Gastroesophageal sphincter (tissue), 4 donors: Measurements from ENCODE around the gene HOXA10. TPM values are rescaled to one million over a fixed set of nuclear protein-coding genes. Genes with fewer than 3 reads are reported as not detected.

Experiments used
- ATAC-seq: fragments of 150-250 bp; one replicate; pipeline ENCODE4 v1.9.1; 2016; ENCODE audit warnings: mild to moderate bottlenecking, moderate library complexity
- H3K27ac ChIP-seq, 4 donors: fragments of 200-600 bp; sonication (generic) in 3 of 4; 1 replicate in 3 of 4; 2 replicates in 1 of 4; pipeline ENCODE4 v1.5.1; 2016 to 2019
- H3K27me3 ChIP-seq: fragments of 200-600 bp; sonication (generic); one replicate; pipeline ENCODE4 v1.5.1; 2019
- H3K36me3 ChIP-seq, 2 donors: fragments of 200-600 bp; sonication (generic); one replicate each; pipeline ENCODE4 v1.5.1; 2019; ENCODE audit warnings: control low read depth in 1 of 2
- H3K4me1 ChIP-seq, 3 donors: fragments of 200-600 bp; sonication (generic); 1 replicate in 2 of 3; 2 replicates in 1 of 3; pipeline ENCODE4 v1.5.1; 2016 to 2019; ENCODE audit warnings: control low read depth in 2 of 3
- H3K4me3 ChIP-seq, 2 donors: fragments of 200-600 bp; sonication (generic); one replicate each; pipeline ENCODE4 v1.5.1; 2019; ENCODE audit warnings: mild to moderate bottlenecking in 1 of 2, moderate library complexity in 1 of 2
- H3K9me3 ChIP-seq, 3 donors: fragments of 200-600 bp; sonication (generic); one replicate each; pipeline ENCODE4 v1.5.1; 2017 to 2019; ENCODE audit warnings: control low read depth in 2 of 3
- EP300 ChIP-seq: sonication (generic); formaldehyde crosslinking; IDR thresholded peaks from one replicate; pipeline ENCODE4 v1.6.1; 2017; ENCODE audit warnings: antibody characterized with exemption, mild to moderate bottlenecking
- POLR2A ChIP-seq, 2 donors: fragments of 450-650 bp; IDR thresholded peaks; one replicate each; pipeline ENCODE4 v1.6.1; 2017; ENCODE audit warnings: antibody characterized with exemption in 2 of 2, mild to moderate bottlenecking in 2 of 2, moderate library complexity in 1 of 2
- POLR2AphosphoS5 ChIP-seq: sonication (generic); formaldehyde crosslinking; IDR thresholded peaks from one replicate; pipeline ENCODE4 v1.6.1; 2017; ENCODE audit warnings: antibody characterized with exemption
- WGBS, 2 donors: methylation state at CpG; one replicate each; pipeline ENCODE4 v1.1.5; 2018; ENCODE audit warnings: low coverage in 1 of 2; 5-methylcytosine and 5-hydroxymethylcytosine counted together
- total RNA-seq, 4 donors: library from RNA; depleted of rRNA; stranded (reverse); fragments of >200 nt; gene quantifications; one replicate each; pipeline ENCODE4 v1.1.0, GENCODE V29; 2016
- TF ChIP-seq, protein P1 (sequence below), 4 experiments: fragments of 200-600 bp in 2 of 4; fragments of 450-650 bp in 2 of 4; sonication (generic) in 1 of 4; IDR thresholded peaks; one replicate each; pipeline ENCODE4 v1.5.1; 2017 to 2019; ENCODE audit warnings: antibody characterized with exemption in 4 of 4, mild to moderate bottlenecking in 2 of 4, moderate library complexity in 2 of 4

Gene HOXA10
- total RNA-seq, 4 donors from 2014 or later = 0.67 TPM; not detected in 3

DNA sequence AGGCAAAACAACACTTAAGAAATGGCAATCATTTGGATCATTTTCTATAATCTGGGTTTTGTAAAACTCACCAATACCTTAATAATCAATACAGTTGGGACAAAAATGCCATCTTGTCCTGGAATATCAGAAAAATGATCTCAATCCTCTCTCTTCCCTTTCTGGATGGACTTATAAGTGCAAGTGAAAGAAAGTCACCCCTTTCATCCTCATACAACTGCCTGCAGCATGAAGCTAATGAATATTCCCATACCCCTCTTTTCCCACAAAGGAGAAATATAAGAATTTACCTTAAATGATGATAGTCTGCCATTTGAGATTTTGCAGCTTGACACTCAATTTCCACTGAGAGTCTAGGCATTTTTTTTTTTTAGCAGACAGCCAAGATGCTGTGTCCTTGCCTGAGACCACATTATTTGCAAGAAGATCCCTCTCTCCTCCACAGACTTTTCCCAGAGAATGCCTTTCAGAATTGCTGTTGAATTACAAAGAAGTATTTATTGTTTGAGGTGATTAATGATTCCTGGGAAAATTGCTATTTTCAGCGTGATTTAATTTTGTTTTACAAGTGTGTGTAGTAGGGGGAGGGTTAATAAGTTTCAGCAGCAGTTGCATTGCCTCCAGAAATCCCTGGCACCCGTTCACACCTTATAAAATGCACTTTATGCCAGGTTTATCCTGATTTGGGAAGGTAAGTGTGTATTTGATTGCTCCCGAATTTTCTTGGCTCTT lies 47.4 kb downstream of the HOXA10 start:
- Histone ChIP-seq H3K9me3 (no peaks in the 10 kb centered on the region), H3K4me1 (peaks cover 8 to 79% (median 29%) of the 10 kb centered on the region in 3 donors), H3K36me3 (no peaks in the 10 kb centered on the region), H3K27ac (peak overlapping the region; percentile 92 to 99 (median 98)), H3K27me3 (no peaks in the 10 kb centered on the region), H3K4me3 (no peak overlapping the region)
- TF ChIP-seq EP300 (no peak), POLR2A (IDR thresholded peaks at IDR 0.05) (no peak), POLR2AphosphoS5 (no peak)
- TF ChIP-seq, protein P1, sequence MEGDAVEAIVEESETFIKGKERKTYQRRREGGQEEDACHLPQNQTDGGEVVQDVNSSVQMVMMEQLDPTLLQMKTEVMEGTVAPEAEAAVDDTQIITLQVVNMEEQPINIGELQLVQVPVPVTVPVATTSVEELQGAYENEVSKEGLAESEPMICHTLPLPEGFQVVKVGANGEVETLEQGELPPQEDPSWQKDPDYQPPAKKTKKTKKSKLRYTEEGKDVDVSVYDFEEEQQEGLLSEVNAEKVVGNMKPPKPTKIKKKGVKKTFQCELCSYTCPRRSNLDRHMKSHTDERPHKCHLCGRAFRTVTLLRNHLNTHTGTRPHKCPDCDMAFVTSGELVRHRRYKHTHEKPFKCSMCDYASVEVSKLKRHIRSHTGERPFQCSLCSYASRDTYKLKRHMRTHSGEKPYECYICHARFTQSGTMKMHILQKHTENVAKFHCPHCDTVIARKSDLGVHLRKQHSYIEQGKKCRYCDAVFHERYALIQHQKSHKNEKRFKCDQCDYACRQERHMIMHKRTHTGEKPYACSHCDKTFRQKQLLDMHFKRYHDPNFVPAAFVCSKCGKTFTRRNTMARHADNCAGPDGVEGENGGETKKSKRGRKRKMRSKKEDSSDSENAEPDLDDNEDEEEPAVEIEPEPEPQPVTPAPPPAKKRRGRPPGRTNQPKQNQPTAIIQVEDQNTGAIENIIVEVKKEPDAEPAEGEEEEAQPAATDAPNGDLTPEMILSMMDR (IDR thresholded peaks at IDR 0.05) = no peak
- no peak for ATAC-seq
- WGBS, 2 donors = 6 to 24% methylated on average over 3 of the region's 3 CpGs

DNA sequence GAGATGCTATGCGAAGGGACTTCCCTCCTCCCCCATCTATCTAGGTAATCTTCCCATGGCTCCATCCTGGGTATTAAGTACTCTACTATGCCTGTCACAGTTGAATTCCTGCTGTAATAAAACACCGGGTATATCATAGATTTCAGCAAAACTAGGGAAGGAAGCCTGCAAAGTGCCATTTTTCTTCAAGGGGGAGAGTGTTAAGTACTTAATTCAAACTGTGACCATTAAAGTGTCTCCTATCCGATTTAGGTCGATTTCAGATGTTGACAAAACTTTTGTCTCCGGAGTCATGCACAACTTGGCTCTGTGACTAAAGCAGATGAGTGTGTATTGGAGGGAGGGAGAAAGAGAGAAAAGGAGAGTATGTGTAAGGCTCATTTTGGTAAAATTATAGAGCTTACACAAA lies 48.1 kb downstream of the HOXA10 start:
- H3K4me1 ChIP-seq = peaks cover 5 to 77% (median 26%) of the 10 kb centered on the region in 3 donors
- H3K9me3 ChIP-seq = no peaks in the 10 kb centered on the region
- no peak for ATAC-seq
- no peak overlapping the region for H3K4me3 ChIP-seq
- no peaks in the 10 kb centered on the region for H3K27me3 ChIP-seq
- no peaks in the 10 kb centered on the region for H3K36me3 ChIP-seq
- TF ChIP-seq, protein P1 (IDR thresholded peaks at IDR 0.05) = no peak
- no peak for TF ChIP-seq POLR2AphosphoS5
- no peak for TF ChIP-seq EP300
- TF ChIP-seq POLR2A (IDR thresholded peaks at IDR 0.05) = no peak
- H3K27ac ChIP-seq = peak overlapping the region; percentile 90 to 99 (median 98)
- whole genome bisulfite sequencing, 2 donors = 4 to 19% methylated on average over 5 of the region's 5 CpGs

DNA sequence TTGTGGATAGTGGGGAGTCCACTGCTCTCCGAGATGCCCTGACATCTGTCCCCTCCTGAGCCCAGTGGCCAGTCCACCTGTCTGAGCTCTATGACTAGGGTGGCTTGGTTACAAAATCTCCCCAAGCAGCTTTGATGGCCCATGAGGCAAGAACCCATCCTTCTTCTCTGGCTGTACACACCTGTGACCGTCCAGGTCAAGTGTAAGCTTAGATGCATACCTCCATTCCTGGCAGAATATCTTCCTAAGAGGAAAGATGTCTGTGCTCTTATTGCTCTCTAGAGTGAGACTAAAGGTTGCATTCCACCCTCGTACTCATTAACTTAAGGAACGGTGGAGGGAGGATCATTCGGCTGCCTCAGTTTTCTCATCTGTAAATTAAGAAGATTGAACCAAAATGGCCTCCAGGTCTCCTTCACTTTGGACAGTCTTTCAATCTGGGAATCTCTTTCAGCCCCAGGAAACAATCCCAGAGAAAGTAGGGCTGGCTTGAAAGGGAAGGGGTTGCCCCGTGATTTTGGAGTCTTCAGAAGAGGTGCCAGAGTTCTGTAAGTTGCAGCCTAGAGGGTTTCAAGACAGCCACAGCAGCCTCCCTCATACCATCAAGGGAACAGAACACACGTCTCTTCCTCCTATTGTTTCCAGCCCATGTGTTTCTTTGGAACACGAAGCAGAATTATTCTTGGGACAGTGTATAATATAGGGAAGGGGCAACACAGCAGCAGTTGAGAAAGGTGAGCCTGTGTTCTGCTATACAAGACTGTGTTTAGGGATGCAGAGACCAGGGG lies 49.0 kb downstream of the HOXA10 start:
- no peak for ATAC-seq
- Histone ChIP-seq H3K4me3 (peak overlapping the region in 1 of 2 donors; percentile 54), H3K9me3 (no peaks in the 10 kb centered on the region), H3K4me1 (peaks cover 5 to 86% (median 28%) of the 10 kb centered on the region in 3 donors), H3K27me3 (no peaks in the 10 kb centered on the region), H3K27ac (peak overlapping the region; percentile 90 to 99 (median 98)), H3K36me3 (no peaks in the 10 kb centered on the region)
- 43 to 45% methylated on average over 4 to 6 of the region's 8 CpGs for WGBS, 2 donors
- TF ChIP-seq, protein P1 (IDR thresholded peaks at IDR 0.05) = no peak
- TF ChIP-seq POLR2AphosphoS5 (no peak), EP300 (no peak)

DNA sequence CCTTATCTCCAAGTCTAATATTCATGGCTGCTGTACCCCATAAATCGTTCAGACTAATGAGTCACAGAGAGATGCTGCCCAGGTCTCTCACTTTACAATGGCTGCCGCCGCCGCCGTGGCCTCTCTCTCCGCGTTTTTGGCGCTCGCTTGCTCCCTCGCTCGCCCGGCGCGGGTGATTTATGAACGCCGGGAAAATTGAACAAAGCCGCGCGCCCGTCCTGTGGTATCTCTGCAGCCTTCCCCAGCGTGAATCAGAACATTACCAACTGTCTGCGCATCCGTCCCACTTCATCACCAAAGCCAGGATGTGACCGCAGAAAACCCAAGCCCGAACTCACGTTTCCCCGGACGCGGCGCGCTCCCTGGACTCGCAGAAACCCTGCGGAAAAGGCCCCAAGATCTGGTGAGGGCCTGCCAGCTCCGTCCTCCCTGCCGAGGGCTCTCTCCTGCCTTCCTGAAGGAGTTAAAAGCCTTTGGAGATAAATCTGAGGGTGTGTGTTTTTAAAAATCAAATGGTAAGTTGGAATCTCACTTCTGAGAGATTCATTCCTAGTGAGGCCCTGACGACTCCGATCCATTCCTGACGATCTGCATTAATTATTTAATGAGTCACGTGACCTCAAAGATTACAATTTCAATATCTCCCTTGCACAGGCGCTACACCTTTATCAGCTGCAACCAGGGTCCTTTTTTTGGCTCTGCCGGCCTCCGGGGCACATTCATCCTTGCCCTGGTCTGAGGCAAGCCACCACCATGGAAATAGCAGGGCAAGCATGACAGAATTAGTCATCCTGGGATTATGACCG lies 49.8 kb downstream of the HOXA10 start:
- 10 to 24% methylated on average over 6 to 13 of the region's 43 CpGs for WGBS, 2 donors
- Histone ChIP-seq H3K27ac (peak overlapping the region; percentile 90 to 99 (median 98)), H3K4me1 (peaks cover 5 to 89% (median 35%) of the 10 kb centered on the region in 3 donors), H3K4me3 (peak overlapping the region; percentile 50 to 54), H3K9me3 (no peaks in the 10 kb centered on the region), H3K36me3 (no peaks in the 10 kb centered on the region), H3K27me3 (no peaks in the 10 kb centered on the region)
- TF ChIP-seq, protein P1 (IDR thresholded peaks at IDR 0.05) = no peak
- peak in 1 of 2 donors; percentile 21 for TF ChIP-seq POLR2A (IDR thresholded peaks at IDR 0.05)
- TF ChIP-seq POLR2AphosphoS5 = peak; percentile 72
- no peak for TF ChIP-seq EP300
- ATAC-seq = peak; percentile 41
